HG03159 (cell line): Measurements from ENCODE around the gene SCNN1A.
"Not testable (repeated sequence)": the region's sequence is repeated elsewhere in the genome, so short reads cannot be mapped to it uniquely, and the experiment has no call there.

Experiments used
- ATAC-seq: cut with Tn5 transposase; IDR thresholded peaks from one replicate; pipeline ENCODE4 v1.9.1; 2021; ENCODE audit warnings: mild to moderate bottlenecking, moderate library complexity; ENCODE audit not compliant: unreplicated experiment

SCNN1A gene

GRCh38 chr12:6351622-6352021 lies 23.7 kb downstream of the SCNN1A start:
- no peak for ATAC-seq

DNA sequence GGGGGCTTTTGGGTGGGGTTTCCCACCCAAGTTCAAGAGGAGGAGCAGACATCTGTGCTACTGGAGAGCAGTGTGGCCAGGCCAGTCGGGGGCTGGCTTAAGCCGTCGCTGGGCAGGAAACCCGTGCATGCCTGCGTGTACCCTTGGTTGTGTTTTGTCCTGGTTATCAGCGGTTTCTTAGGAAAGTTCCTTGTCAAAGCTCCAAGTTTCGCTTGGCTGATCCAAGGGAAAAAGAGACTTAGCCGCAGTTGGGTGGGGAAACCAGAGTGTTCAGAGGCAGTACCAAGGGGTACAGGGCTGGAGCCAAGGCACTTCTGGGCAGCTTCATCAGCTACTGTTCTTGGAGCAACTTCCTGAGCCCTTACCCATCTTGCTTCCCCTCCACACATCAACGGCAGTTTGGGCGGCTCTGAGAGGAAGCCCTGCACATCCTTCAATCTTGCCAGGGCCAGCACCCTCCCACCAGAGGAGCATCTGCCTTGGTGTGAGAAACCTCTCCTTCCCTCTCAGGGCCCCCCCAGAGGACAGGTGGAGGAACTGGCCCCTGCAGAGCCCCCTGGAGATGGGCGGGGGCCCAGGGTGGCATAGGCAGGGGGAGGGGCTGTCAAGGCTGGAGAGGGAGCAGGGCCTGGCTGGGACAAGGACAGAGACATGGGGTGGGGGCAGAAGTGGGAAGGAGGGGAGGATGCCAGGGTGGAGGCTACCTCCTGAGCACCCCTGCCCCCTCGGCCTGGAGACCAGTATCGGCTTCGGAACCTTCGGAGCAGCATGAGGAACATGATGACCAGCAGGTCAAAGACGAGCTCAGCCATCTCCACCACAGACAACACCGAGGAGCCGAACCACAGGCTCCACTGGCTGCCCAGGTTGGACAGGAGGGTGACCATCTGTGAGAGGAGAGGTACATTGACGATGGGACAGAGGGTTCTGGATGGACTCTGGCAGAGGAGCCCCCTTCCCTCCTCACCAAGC lies 27.7 kb downstream of the SCNN1A start:
- no peak for ATAC-seq

GRCh38 chr12:6346942-6347341 lies 28.4 kb downstream of the SCNN1A start:
- no peak for ATAC-seq

GRCh38 chr12:6346235-6346832 lies 29.0 kb downstream of the SCNN1A start:
- ATAC-seq = no peak

GRCh38 chr12:6345319-6346091 lies 29.9 kb downstream of the SCNN1A start:
- no peak for ATAC-seq

- not testable (repeated sequence) for ATAC-seq
These were observed 31.2 kb downstream of the SCNN1A start for GRCh38 chr12:6344101-6344660.

DNA sequence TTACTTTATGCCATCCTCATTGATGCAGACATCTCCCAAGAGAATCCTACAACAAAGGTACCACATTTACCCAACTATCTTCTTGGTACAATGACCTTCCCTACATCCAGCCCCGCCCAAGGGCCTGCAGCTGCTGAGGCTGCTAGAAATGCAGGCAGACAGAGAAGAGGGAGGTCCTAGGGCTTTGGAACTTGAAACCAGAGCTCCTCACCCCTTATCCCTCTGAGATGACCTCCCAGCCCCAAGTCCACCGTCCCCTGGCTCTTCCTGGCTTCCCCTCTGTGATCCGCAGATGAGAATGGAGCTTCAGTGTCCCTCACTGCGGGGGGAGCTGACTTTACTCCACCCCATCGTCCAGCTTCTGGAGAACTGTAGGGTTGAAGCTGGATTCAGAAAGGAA lies 31.8 kb downstream of the SCNN1A start:
- ATAC-seq = no peak

- no peak for ATAC-seq
These were observed 33.0 kb downstream of the SCNN1A start for GRCh38 chr12:6342140-6342889.

GRCh38 chr12:6341417-6342139 lies 33.8 kb downstream of the SCNN1A start, which contains the start of gene TNFRSF1A:
TSS of gene TNFRSF1A (minus strand) at chr12:6342076. CDS start at chr12:6341814, 262 bp downstream.
- no peak for ATAC-seq

DNA sequence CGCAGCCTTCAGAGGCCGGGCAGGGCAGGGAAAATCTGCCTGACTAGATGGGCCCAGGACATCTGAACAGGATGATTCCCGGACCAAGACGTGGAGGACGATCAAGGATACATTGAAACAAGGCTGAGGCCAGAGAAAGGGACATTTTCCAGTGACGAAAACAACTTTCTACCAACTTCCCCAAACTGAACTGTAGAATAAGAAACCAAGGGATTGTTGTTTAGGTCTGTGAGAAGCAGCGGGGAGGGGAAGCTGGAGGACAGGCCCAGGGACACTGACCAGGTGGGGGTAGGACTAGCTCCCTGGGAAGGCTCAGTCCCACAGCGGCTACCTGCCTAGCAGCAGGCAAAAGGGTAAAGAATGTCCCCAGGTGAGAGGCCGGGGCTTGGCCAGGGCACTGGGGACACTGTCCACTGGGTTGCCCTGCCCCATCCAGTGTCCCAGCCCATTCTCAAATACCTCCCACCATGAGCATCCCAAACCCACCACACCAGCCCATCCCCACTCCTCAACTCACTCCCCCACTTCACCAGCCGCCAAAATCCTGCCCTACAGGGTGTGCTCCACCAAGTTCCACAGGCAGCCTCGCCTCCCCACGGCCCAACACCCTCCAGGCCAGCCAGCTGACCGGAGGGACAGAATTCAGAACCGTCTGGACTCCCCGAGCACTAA lies 34.5 kb downstream of the SCNN1A start:
- no peak for ATAC-seq

DNA sequence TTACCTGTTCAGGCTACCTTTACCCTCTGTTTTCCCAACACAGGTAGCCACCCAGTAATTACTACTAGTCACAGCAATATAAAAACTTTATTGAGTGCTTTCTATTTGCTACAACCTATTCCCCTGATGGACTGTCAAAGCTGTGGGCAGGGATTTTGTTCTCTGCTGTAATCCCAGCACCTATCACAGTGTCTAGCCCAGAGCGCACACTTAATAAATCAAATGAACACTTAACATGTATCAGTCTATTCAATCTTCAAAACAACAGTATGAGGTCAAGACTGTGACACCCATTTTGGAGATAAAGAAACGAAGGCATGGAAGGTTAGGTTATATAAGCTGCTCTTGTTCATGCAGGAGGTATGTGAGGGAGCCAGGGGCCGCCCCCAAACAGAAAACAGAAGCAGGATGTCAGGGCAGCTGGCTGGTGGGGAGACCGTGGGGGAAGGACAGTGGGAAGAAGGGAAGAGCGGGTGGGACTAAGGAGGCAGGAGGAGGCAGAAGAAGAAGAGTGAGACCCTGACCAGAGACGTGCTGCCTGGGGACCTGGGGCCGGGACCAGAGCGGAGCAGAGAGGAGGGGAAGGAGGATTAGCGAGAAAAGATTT lies 35.2 kb downstream of the SCNN1A start:
- ATAC-seq = no peak

DNA sequence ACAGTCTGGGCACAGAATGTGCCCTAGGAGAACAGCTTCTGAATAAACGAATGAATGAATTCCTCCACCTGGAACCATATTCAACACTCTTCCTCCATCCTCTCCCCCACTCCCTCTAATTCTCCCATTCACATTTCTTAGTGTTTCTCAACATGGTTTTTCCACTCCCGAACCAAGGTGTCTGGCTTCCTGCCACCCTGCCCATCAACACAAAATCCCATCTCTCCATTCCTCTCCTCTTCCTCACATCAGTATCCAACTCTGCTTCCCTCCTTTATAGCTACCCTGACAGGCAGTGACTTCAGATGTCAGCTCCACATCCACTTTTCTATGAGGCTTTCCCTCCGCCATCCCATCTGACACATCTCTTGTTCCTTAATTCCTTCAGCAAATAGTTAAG lies 36.4 kb downstream of the SCNN1A start:
- no peak for ATAC-seq

- ATAC-seq = not testable (repeated sequence)
These were observed 36.8 kb downstream of the SCNN1A start for GRCh38 chr12:6338536-6338935.

GRCh38 chr12:6337958-6338433 lies 37.4 kb downstream of the SCNN1A start:
- ATAC-seq = no peak

DNA sequence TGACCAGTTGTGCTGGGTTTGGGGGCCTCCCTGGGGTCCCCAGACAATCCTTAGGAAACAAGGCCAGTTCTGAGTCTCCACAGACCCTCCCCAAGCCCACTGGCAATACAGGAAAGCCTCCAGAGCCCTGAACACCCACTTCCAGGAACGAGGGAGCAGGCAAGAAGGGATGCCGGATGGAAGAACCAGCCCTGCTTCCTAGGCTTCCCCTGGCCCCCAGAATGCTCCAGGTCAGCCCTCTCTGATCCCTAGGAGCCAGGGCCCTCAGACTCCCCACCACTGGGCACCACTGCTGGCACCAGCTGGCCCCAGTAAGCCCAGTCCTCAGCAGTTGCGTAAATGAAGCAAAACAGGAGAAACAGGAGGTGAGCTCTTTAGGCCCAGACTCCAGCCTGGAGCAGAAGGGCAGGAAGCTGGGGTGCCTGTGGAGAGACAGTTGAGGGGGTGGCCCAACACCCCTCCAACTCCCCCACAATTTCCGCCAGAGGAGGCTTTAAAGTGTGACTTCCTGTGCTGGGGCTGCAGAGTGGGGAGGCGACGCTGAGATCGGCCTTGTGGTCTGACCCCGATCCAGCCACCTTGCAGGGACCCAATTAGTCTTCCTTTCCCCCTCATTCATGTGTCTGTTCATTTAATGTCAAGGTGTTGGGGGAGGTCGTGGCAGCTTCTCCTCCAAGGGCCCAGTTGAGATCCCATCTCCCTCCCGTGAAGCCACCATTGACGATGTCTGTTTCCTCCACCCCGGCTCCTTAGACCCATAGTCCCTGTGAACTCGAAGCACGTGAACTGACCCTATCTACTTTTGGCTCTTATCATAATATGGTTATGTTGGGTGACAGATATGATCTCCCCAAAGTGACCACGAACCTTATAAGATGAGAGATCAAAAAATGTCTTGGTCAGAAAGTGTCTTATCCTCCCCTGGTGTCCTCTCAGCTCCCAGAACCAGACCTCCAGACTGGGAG lies 38.2 kb downstream of the SCNN1A start:
- no peak for ATAC-seq

GRCh38 chr12:6336079-6336888 lies 39.1 kb downstream of the SCNN1A start:
- ATAC-seq = no peak
